Keratinocyte (primary cell): ENCODE data around the gene CDH22. TPM values are rescaled to one million over a fixed set of nuclear protein-coding genes. Genes with fewer than 3 reads are reported as not detected.

Source experiments
- DNase-seq: peaks from one replicate; pipeline ENCODE4 v3.0.0-alpha.2; 2011; ENCODE audit warnings: low read depth, missing footprints, low spot score
- FAIRE-seq: peaks from 2 replicates; lab custom pipeline; 2011; peaks lifted over from hg19 to GRCh38; lab: Jason Lieb, UNC
- H2AFZ ChIP-seq: 2 replicates; pipeline ENCODE4 v1.6.0; 2012; ENCODE audit warnings: low read length, control low read depth, inconsistent platforms; ENCODE audit not compliant: control insufficient read depth
- H3K27ac ChIP-seq: 2 replicates; pipeline ENCODE4 v1.5.1; 2011; ENCODE audit warnings: low read length; ENCODE audit not compliant: control insufficient read depth, insufficient read depth
- H3K27me3 ChIP-seq: 3 replicates; pipeline ENCODE4 v1.6.0; 2011; ENCODE audit warnings: low read length; ENCODE audit not compliant: control insufficient read depth, insufficient read depth; ENCODE audit errors: extremely low read depth
- H3K36me3 ChIP-seq, 2 experiments: 2 replicates in 1 of 2; 3 replicates in 1 of 2; pipeline ENCODE4 v1.5.1; 2011; ENCODE audit warnings: low read length in 2 of 2, mild to moderate bottlenecking in 1 of 2; ENCODE audit not compliant: control insufficient read depth in 2 of 2, insufficient read depth in 2 of 2; ENCODE audit errors: extremely low read depth in 1 of 2
- H3K4me1 ChIP-seq: 3 replicates; pipeline ENCODE4 v1.5.1; 2011; ENCODE audit warnings: low read length; ENCODE audit not compliant: control insufficient read depth, insufficient read depth; ENCODE audit errors: extremely low read depth
- H3K4me2 ChIP-seq: 3 replicates; pipeline ENCODE4 v1.6.0; 2011; ENCODE audit warnings: low read depth, low read length; ENCODE audit not compliant: control insufficient read depth, insufficient read depth; ENCODE audit errors: extremely low read depth
- H3K4me3 ChIP-seq, 3 experiments: fragments of 200-600 bp in 1 of 3; sonication (generic) in 1 of 3; 2 replicates in 2 of 3; 3 replicates in 1 of 3; pipeline ENCODE4 v1.5.1; 2011 to 2016; ENCODE audit warnings: low read length in 3 of 3, mild to moderate bottlenecking in 3 of 3, control low read depth in 2 of 3, inconsistent platforms in 1 of 3, low read depth in 1 of 3, mixed read lengths in 1 of 3, mixed run types in 1 of 3, moderate library complexity in 1 of 3; ENCODE audit not compliant: control insufficient read depth in 2 of 3, insufficient read depth in 2 of 3; ENCODE audit errors: extremely low read depth in 1 of 3
- H3K79me2 ChIP-seq: 2 replicates; pipeline ENCODE4 v1.6.0; 2012; ENCODE audit warnings: low read length; ENCODE audit not compliant: control insufficient read depth, insufficient read depth
- H3K9ac ChIP-seq: 3 replicates; pipeline ENCODE4 v1.6.0; 2011; ENCODE audit warnings: low read length; ENCODE audit not compliant: control insufficient read depth, insufficient read depth; ENCODE audit errors: extremely low read depth
- H3K9me1 ChIP-seq: 3 replicates; pipeline ENCODE4 v1.6.0; 2011; ENCODE audit warnings: low read length; ENCODE audit not compliant: control insufficient read depth, insufficient read depth; ENCODE audit errors: extremely low read depth
- H3K9me3 ChIP-seq: 2 replicates; pipeline ENCODE4 v1.5.1; 2012; ENCODE audit warnings: low read depth, low read length; ENCODE audit not compliant: control insufficient read depth
- H4K20me1 ChIP-seq: 3 replicates; pipeline ENCODE4 v1.6.0; 2011; ENCODE audit warnings: low read length; ENCODE audit not compliant: control insufficient read depth, insufficient read depth; ENCODE audit errors: extremely low read depth
- CTCF ChIP-seq, 3 experiments: IDR thresholded peaks in 1 of 3; conservative IDR thresholded peaks in 1 of 3; optimal IDR thresholded peaks in 1 of 3; 2 replicates in 2 of 3; 3 replicates in 1 of 3; pipeline versions ENCODE3 to v1.5.1; 2011; ENCODE audit warnings: low read length in 3 of 3, mild to moderate bottlenecking in 3 of 3, moderate library complexity in 2 of 3, control low read depth in 1 of 3, inconsistent platforms in 1 of 3; ENCODE audit not compliant: insufficient read depth in 2 of 3; ENCODE audit errors: extremely low read depth in 1 of 3
- EZH2 ChIP-seq: IDR thresholded peaks from one replicate; pipeline ENCODE4 v1.6.1; 2012; ENCODE audit warnings: inconsistent platforms, mild to moderate bottlenecking, low read length, moderate library complexity
- dilution Hi-C: fragments of 300-500 bp; cut with MboI; formaldehyde crosslinking; loops from one replicate; pipeline ENCODE4 v1.7.0; 2020; ENCODE audit warnings: low sequenced_read_pairs; ENCODE audit not compliant: extremely low pct_ligation_motif_present
- polyA plus RNA-seq, 5 experiments: library from polyadenylated mRNA; depleted of rRNA in 3 of 5; stranded (reverse) in 3 of 5; stranded (forward) in 1 of 5; unstranded in 1 of 5; fragments of >200 nt; gene quantifications; 1 replicate in 1 of 5; 2 replicates in 3 of 5; 3 replicates in 1 of 5; pipeline versions ENCODE4 v1.2.1 to v1.2.3, GENCODE V29; 2011 to 2012; ENCODE audit warnings: missing spikeins in 2 of 5, low read depth in 1 of 5, low replicate concordance in 1 of 5

CDH22 gene
- polyA plus RNA-seq, 1 donor (not counting 4 experiments of a cell fraction or from before 2014, with no cell fraction given) = not detected

GRCh38 chr20:46156065-46156464, 152.2 kb downstream of the CDH22 start:
- Histone ChIP-seq H2AFZ (no peak overlapping the region), H4K20me1 (no peaks in the 10 kb centered on the region), H3K9ac (no peak overlapping the region), H3K4me3 (no peak overlapping the region), H3K36me3 (no peaks in the 10 kb centered on the region), H3K9me3 (no peaks in the 10 kb centered on the region), H3K4me1 (no peaks in the 10 kb centered on the region), H3K4me2 (no peak overlapping the region), H3K9me1 (no peaks in the 10 kb centered on the region), H3K27me3 (peaks cover 12% of the 10 kb centered on the region), H3K79me2 (no peaks in the 10 kb centered on the region), H3K27ac (no peak overlapping the region)
- DNase-seq (no peak), FAIRE-seq (no peak)
- no peak for TF ChIP-seq CTCF (optimal IDR thresholded peaks at IDR 0.05 in 1 of 3, IDR thresholded peaks at IDR 0.05 in 1 of 3, conservative IDR thresholded peaks at IDR 0.05 in 1 of 3; ENCODE audit: extremely low read depth in 1 of 3, insufficient read depth in 2 of 3, low read length in 3 of 3)
- no peak for TF ChIP-seq EZH2
- dilution Hi-C loops = no loop called here

- DNase-seq (no peak), FAIRE-seq (no peak)
- H3K4me2 ChIP-seq = no peak overlapping the region
- H2AFZ ChIP-seq = no peak overlapping the region
- H3K4me1 ChIP-seq = no peaks in the 10 kb centered on the region
- H3K27me3 ChIP-seq = peaks cover 15% of the 10 kb centered on the region
- TF ChIP-seq CTCF (optimal IDR thresholded peaks at IDR 0.05 in 1 of 3, IDR thresholded peaks at IDR 0.05 in 1 of 3, conservative IDR thresholded peaks at IDR 0.05 in 1 of 3; ENCODE audit: extremely low read depth in 1 of 3, insufficient read depth in 2 of 3, low read length in 3 of 3) (no peak), EZH2 (no peak)
- dilution Hi-C loops = no loop called here
- H3K9ac ChIP-seq = no peak overlapping the region
- no peaks in the 10 kb centered on the region for H3K9me1 ChIP-seq
- no peaks in the 10 kb centered on the region for H3K36me3 ChIP-seq
- no peaks in the 10 kb centered on the region for H3K79me2 ChIP-seq
- H3K9me3 ChIP-seq = no peaks in the 10 kb centered on the region
- H3K27ac ChIP-seq = no peak overlapping the region
- no peak overlapping the region for H3K4me3 ChIP-seq
- no peaks in the 10 kb centered on the region for H4K20me1 ChIP-seq
These were observed 153.5 kb downstream of the CDH22 start for GRCh38 chr20:46154796-46155195.
